Activated CD8-positive, alpha-beta T cell treated with anti-CD3 and anti-CD28 coated beads, Interleukin-2, amount 10 ng/mL, durations not matched to agents 7 days and 5 days (primary cell): ENCODE data around the gene SLCO2A1. TPM values are rescaled to one million over a fixed set of nuclear protein-coding genes. Genes with fewer than 3 reads are reported as not detected.

Experiments
- ATAC-seq: fragments of 150-1000 bp; cut with Tn5 transposase; one replicate; pipeline ENCODE4 v1.10.0; 2021; ENCODE audit warnings: moderate library complexity
- CTCF ChIA-PET: fragments of 350-600 bp; sonication (Branson Sonifier 250); formaldehyde crosslinking; loops from one replicate; lab custom pipeline; 2021; ENCODE audit warnings: antibody characterized with exemption; lab: Charles Lee
- POLR2A ChIA-PET: fragments of 350-600 bp; sonication (Branson Sonifier 250); formaldehyde crosslinking; loops from one replicate; lab custom pipeline; 2021; ENCODE audit warnings: antibody characterized with exemption; lab: Charles Lee
- DNase-seq: peaks from one replicate; pipeline ENCODE4 v3.0.0-alpha.2; 2020
- H3K27ac Mint-ChIP-seq: one replicate; pipeline ENCODE4 v1.8.0; 2021; ENCODE audit warnings: mild to moderate bottlenecking, mixed read lengths
- H3K27me3 Mint-ChIP-seq: one replicate; pipeline ENCODE4 v1.8.0; 2021; ENCODE audit warnings: low read depth, mixed read lengths
- H3K36me3 Mint-ChIP-seq: one replicate; pipeline ENCODE4 v1.8.0; 2021; ENCODE audit warnings: low read depth, mixed read lengths
- H3K4me1 Mint-ChIP-seq: one replicate; pipeline ENCODE4 v1.8.0; 2021; ENCODE audit warnings: low read depth, mixed read lengths
- H3K4me3 Mint-ChIP-seq: one replicate; pipeline ENCODE4 v1.8.0; 2021; ENCODE audit warnings: mild to moderate bottlenecking, mixed read lengths
- H3K9me3 Mint-ChIP-seq: one replicate; pipeline ENCODE4 v1.8.0; 2022; ENCODE audit warnings: mixed read lengths; ENCODE audit not compliant: insufficient read depth
- total RNA-seq, 2 experiments: library from RNA; stranded (reverse); gene quantifications; one replicate each; pipeline ENCODE4 v1.2.3, GENCODE V29; 2021

SLCO2A1 gene
- total RNA-seq, 2 experiments from 2014 or later = not detected

DNA sequence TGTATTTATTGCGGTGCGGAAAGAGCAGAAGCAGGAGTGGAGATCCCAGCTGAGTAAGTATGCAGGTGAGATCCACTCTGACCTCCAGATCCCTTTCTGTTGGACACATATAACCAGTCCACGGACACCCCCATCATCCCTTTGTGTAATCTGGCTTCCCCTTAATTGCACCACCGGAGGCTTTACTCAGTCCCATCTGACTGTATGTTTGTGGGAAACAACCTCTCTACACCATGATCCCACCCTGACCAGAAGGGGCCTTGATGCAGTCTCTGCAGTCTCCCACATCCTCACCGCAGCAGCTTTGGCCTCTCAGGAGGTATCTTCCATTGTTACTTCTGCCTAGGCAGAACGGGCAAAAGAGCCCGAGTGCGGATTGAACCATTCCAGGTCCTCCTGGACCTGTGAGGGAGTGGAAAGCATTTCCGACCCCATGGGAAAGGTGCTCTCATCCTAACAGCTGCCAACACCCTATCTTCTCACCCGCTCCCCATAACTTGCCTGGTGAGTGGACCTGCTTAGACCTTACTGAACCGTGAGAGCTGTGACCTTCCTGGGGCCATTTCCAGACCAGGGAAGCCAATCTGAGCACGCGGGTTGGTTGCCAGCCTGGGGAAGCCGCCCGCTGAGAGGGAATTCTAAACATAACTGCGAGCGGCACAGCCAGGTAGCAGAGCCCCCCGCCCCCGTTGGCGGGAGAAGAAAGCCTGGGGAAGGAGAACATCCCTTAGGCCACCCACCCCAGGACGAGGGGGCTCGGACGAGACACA lies 1.1 kb downstream of the SLCO2A1 start:
- POLR2A ChIA-PET = no interaction called here
- Mint-ChIP-seq H3K4me1 (peaks cover 6% of the 10 kb centered on the region), H3K27me3 (peaks cover 47% of the 10 kb centered on the region), H3K9me3 (no peaks in the 10 kb centered on the region), H3K27ac (no peak overlapping the region), H3K36me3 (no peaks in the 10 kb centered on the region), H3K4me3 (no peak overlapping the region)
- ATAC-seq (no peak), DNase-seq (no peak)
- CTCF ChIA-PET = no interaction called here

DNA sequence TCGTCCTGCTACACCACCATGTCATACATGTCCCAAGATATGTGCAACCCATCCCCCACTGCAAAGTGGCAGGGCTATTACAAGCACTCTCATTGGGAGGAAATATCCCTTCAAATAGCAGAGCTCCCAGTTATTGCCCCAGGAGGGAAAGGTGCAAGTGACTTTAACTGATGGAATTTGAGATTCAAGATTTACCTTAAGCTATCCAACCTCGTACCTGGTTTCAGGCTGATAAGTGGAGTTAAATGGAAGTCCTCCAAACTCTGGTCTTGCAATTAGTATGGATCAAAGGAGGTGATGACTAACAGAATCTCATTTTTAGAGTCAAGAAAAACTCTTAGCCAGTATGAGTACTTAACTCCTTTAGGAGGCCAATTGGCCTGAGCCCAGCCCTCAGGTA lies 2.1 kb downstream of the SLCO2A1 start:
- CTCF ChIA-PET = no interaction called here
- no peak for DNase-seq

DNA sequence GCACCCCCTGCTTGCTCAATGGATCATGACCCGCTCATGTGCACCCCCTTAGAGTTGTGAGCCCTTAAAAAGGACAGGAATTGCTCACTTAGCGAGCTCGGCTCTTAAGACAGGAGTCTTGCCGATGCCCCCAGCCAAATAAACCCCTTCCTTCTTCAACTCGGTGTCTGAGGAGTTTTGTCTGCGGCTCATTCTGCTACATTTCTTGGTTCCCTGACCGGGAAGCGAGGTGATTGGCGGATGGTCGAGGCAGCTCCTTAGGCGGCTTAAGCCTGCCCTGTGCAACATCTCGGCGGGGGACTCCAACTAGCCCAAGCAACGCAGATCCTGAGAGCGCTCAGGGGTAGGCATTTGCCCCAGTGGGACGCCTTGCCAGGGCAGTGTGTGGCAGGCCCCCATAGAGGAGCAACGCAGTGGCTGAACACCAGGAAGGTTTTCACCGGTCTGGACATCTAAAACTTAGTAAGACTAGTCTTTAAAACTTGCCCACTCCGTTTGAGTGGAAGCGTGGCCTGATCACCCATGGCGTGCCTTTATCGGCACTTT lies 9.5 kb downstream of the SLCO2A1 start:
- POLR2A ChIA-PET = no interaction called here
- no peaks in the 10 kb centered on the region for H3K9me3 Mint-ChIP-seq

More for the DNA sequence above, 2.1 kb downstream of the SLCO2A1 start:
- H3K36me3 Mint-ChIP-seq = no peaks in the 10 kb centered on the region
- POLR2A ChIA-PET = interaction anchor here (0.9 kb wide), 1 partner anchor 11 kb away, joined by 3 read pairs; no protein-coding TSS in a partner anchor
- peaks cover 6% of the 10 kb centered on the region for H3K4me1 Mint-ChIP-seq
- no peak for ATAC-seq
- H3K27ac Mint-ChIP-seq = no peak overlapping the region
- no peak overlapping the region for H3K4me3 Mint-ChIP-seq
- peaks cover 43% of the 10 kb centered on the region for H3K27me3 Mint-ChIP-seq
- no peaks in the 10 kb centered on the region for H3K9me3 Mint-ChIP-seq

DNA sequence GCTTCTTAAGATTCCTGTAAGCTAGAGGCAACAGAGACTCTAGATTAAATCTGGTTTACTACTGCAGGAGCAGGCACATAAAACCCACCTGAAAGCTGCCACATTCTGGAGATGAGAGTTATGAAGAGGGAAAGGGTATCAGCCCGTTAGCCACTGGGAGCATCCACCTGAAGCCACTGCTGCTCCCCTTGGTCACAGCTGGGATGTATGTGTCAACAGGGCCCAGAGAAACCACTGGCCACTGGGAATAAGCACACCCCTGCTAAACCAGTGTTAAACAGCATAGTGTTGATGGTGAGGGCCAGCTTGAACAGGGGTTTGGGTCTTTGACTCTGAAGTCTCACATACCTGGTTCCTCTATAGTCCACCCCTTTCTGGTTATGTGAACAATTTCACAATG lies 10.9 kb downstream of the SLCO2A1 start:
- ChIA-PET CTCF (no interaction called here), POLR2A (interaction anchor here (0.6 kb wide), 1 partner anchor 127 kb away, joined by 3 read pairs; no protein-coding TSS in a partner anchor)
- no peak overlapping the region for H3K4me3 Mint-ChIP-seq
- no peak for ATAC-seq
- DNase-seq = no peak
- H3K27me3 Mint-ChIP-seq = peaks cover 22% of the 10 kb centered on the region
- H3K4me1 Mint-ChIP-seq = no peaks in the 10 kb centered on the region
- no peaks in the 10 kb centered on the region for H3K9me3 Mint-ChIP-seq
- H3K36me3 Mint-ChIP-seq = no peaks in the 10 kb centered on the region
- H3K27ac Mint-ChIP-seq = no peak overlapping the region

More for the DNA sequence above, 9.5 kb downstream of the SLCO2A1 start:
- CTCF ChIA-PET = no interaction called here
- H3K27ac Mint-ChIP-seq = no peak overlapping the region
- peaks cover 15% of the 10 kb centered on the region for H3K27me3 Mint-ChIP-seq
- no peaks in the 10 kb centered on the region for H3K4me1 Mint-ChIP-seq
- ATAC-seq (no peak), DNase-seq (peak; percentile 17)
- H3K36me3 Mint-ChIP-seq = no peaks in the 10 kb centered on the region
- no peak overlapping the region for H3K4me3 Mint-ChIP-seq

DNA sequence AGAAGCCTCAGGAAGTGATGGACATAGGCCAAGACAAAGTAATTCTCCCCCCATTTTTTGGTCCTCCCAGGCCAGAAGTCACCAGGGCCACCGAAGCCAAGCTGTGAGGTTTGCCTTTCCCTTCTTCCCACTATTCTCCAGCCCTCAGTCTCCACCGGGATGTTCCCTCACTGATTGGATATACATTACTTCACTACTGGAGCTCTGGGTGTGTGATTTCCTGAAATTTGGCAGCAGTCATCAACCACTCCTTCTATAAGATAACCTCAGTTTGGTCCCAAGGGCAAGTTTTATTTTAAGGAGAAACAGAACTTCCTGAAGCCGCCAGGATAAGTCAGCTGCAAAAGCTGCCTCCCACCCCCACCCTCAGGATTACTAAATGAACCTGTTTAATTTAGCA lies 11.3 kb downstream of the SLCO2A1 start:
- H3K27me3 Mint-ChIP-seq = peaks cover 22% of the 10 kb centered on the region
- H3K27ac Mint-ChIP-seq = no peak overlapping the region
- ATAC-seq = no peak
- H3K9me3 Mint-ChIP-seq = no peaks in the 10 kb centered on the region
- no peaks in the 10 kb centered on the region for H3K4me1 Mint-ChIP-seq
- H3K36me3 Mint-ChIP-seq = no peaks in the 10 kb centered on the region
- DNase-seq = no peak
- CTCF ChIA-PET = no interaction called here
- no peak overlapping the region for H3K4me3 Mint-ChIP-seq
- POLR2A ChIA-PET = interaction anchor here (0.6 kb wide), 1 partner anchor 126 kb away, joined by 3 read pairs; no protein-coding TSS in a partner anchor

DNA sequence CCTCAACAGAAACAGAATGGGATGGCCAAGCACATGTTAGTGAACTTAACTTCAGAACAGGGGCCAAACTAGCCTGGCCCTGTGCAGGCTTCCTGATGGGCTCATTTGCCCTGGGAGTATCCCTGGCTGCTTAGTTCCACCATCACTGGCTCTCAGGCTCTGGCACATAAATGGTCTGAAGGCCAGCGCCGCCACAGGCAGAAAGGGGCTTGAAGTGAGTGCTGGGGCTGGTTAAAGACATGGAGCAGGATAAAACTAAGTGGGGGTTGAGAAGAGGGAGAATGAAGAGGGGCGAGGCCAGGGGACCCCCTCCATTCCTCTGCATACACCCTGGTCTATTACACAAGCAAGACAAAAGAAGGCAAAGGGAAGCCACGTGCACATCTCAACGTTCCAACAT lies 12.2 kb downstream of the SLCO2A1 start:
- DNase-seq (no peak), ATAC-seq (no peak)
- no peak overlapping the region for H3K27ac Mint-ChIP-seq
- POLR2A ChIA-PET = interaction anchor here (0.6 kb wide), 1 partner anchor 10 kb away, joined by 3 read pairs; no protein-coding TSS in a partner anchor
- no peak overlapping the region for H3K4me3 Mint-ChIP-seq
- no peaks in the 10 kb centered on the region for H3K36me3 Mint-ChIP-seq
- H3K4me1 Mint-ChIP-seq = no peaks in the 10 kb centered on the region
- H3K9me3 Mint-ChIP-seq = no peaks in the 10 kb centered on the region
- peaks cover 19% of the 10 kb centered on the region for H3K27me3 Mint-ChIP-seq
- CTCF ChIA-PET = no interaction called here

DNA sequence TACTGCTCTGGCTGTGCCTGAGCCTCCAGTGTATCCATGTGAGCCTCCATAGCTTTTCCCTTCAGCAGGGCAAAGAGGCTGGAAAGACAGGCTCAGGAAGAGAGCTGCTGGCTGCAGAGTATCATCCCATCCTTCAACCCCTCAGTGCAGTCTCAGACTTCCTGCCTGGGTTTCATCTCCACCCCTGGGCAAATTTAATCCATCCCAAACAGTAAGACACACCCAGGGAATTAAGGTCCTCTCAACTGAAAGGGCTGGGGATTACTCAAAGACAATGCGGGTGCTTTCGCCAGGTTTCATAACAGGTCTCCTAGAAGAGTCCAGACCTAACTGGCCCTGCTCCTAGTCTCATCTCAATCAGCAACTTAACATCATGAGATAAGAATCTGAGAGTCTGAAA lies 15.5 kb downstream of the SLCO2A1 start:
- ChIA-PET CTCF (no interaction called here), POLR2A (no interaction called here)
- no peak for DNase-seq
- Mint-ChIP-seq H3K27ac (no peak overlapping the region), H3K9me3 (no peaks in the 10 kb centered on the region), H3K4me3 (no peak overlapping the region), H3K4me1 (no peaks in the 10 kb centered on the region), H3K36me3 (no peaks in the 10 kb centered on the region), H3K27me3 (peaks cover 16% of the 10 kb centered on the region)
- no peak for ATAC-seq

DNA sequence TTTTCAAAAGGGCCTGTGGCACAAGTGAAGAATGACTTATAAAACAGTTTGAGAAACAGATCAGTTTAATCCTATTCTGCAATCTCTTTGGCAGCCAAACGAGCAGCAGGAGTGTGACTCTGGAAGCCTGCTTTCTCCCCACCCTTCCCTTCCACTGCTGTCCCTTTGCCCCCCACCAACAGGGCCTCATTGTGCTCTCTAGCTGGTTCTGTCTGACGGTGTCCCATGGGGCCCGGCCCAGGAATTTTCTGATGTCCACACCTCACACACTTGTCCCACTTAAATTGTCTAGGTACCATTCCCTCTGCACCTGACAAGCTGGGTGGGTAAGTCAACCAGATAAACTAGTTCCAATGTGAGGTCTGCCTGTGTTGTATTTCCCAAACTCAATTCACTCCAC lies 16.4 kb downstream of the SLCO2A1 start:
- no peak overlapping the region for H3K4me3 Mint-ChIP-seq
- H3K27me3 Mint-ChIP-seq = peaks cover 19% of the 10 kb centered on the region
- no peak for DNase-seq
- CTCF ChIA-PET = no interaction called here
- no peaks in the 10 kb centered on the region for H3K4me1 Mint-ChIP-seq
- POLR2A ChIA-PET = interaction anchor here (0.6 kb wide), 1 partner anchor 237 kb away, joined by 3 read pairs; no protein-coding TSS in a partner anchor
- H3K36me3 Mint-ChIP-seq = no peaks in the 10 kb centered on the region
- ATAC-seq = no peak
- no peak overlapping the region for H3K27ac Mint-ChIP-seq
- no peaks in the 10 kb centered on the region for H3K9me3 Mint-ChIP-seq

DNA sequence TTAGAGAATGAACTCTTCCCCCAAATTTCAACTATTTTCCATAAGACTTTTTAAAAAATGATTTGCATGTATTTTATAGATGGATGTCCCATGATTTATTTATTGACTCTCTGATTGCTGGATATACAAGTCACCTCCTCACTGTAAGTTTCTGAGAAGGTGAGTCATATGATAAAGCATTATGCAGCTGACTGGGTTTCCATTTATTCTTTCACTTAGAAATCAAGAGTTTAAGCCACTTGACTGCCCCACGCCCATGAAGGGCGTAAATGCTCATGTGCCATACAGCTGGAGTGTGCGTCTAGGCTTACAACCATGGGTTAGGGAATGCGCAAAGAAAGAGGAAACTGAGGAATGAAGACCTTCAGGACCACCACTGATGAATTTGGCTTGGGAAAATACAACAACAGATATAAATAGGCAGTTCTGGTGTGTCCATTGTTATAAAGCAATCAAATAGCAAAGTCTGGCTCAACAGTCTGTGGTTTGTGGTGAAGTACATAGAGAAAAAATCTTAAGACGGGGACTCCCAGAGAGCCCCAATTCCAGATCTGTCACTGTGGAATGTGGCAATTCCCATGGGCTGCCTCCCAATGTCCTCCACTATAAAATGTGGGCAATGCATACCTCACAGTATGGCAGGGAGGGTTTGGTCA lies 20.3 kb downstream of the SLCO2A1 start:
- Mint-ChIP-seq H3K27ac (no peak overlapping the region), H3K27me3 (peaks cover 6% of the 10 kb centered on the region), H3K4me3 (no peak overlapping the region), H3K36me3 (no peaks in the 10 kb centered on the region), H3K4me1 (no peaks in the 10 kb centered on the region), H3K9me3 (no peaks in the 10 kb centered on the region)
- no peak for DNase-seq
- ATAC-seq = no peak
- CTCF ChIA-PET = no interaction called here
- POLR2A ChIA-PET = no interaction called here

DNA sequence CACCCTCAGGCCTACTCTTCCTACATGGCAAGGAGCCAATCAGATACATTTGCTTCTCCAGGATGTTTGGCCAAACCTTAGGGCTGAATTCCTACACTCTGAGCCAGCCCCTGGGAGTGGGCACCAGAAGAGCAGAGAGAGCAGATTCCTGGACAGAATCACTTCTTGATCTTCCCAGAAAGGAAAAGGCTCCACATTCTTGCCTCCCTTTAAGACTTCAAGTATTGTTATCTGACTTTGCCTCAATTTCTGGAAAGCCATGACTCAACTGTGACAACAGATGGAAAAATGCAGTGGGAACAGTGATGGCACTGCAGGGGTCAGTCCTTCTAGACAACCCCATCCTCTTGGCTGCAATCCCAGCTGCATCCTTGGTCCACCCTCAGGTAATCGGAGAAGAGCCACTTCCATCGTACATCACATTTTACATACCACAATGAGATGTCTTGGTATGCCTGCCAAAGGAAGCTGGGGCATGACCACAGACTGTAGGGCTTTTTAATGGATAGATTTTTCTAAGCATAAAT lies 21.0 kb downstream of the SLCO2A1 start:
- DNase-seq = no peak
- CTCF ChIA-PET = no interaction called here
- Mint-ChIP-seq H3K9me3 (no peaks in the 10 kb centered on the region), H3K4me1 (no peaks in the 10 kb centered on the region), H3K36me3 (no peaks in the 10 kb centered on the region), H3K4me3 (no peak overlapping the region), H3K27me3 (peaks cover 6% of the 10 kb centered on the region), H3K27ac (no peak overlapping the region)
- POLR2A ChIA-PET = no interaction called here
- no peak for ATAC-seq

DNA sequence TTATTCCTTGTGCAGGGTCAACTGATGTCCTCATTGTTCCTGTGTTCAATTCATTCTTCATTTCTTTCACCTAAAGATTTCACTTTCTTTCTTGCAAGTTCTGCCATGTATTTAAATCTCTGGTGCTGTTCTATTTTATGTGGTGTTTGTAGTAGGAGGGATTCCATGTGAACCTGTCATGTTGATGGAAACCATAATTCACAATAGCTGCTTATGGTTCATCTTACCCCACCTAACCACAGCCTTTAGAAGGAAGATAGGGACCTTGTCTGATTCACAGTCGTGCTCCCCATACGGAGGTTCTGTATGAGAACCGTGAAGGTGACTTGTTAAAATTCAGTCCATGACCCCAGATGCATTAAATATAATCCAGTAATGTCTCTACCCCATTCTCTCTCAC lies 21.9 kb downstream of the SLCO2A1 start:
- no peaks in the 10 kb centered on the region for H3K9me3 Mint-ChIP-seq
- ChIA-PET POLR2A (no interaction called here), CTCF (no interaction called here)
- H3K4me3 Mint-ChIP-seq = no peak overlapping the region
- H3K27ac Mint-ChIP-seq = no peak overlapping the region
- ATAC-seq = no peak
- no peaks in the 10 kb centered on the region for H3K4me1 Mint-ChIP-seq
- peaks cover 6% of the 10 kb centered on the region for H3K27me3 Mint-ChIP-seq
- no peaks in the 10 kb centered on the region for H3K36me3 Mint-ChIP-seq
- DNase-seq = no peak

DNA sequence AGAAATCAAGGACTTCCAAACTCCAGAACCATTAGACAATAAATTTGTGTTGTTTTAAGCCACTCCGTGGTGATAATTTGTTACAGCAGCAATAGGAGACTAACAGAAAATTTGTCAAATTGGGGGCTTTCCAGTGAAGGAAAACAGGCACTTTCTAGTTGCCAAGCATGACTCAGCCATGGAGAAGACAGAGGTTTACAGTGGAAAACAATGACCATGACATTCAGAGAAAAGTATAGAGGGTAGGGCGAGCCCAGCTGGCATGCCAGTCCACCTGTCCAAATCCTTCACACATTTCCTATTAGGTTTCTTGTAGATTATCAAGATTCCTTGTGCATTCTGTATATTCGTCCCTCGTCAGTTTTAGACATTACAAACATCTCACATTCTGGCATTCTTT lies 24.9 kb downstream of the SLCO2A1 start:
- no peak overlapping the region for H3K4me3 Mint-ChIP-seq
- no peaks in the 10 kb centered on the region for H3K36me3 Mint-ChIP-seq
- CTCF ChIA-PET = no interaction called here
- H3K27ac Mint-ChIP-seq = no peak overlapping the region
- ATAC-seq = no peak
- H3K9me3 Mint-ChIP-seq = no peaks in the 10 kb centered on the region
- POLR2A ChIA-PET = no interaction called here
- DNase-seq = no peak
- peaks cover 9% of the 10 kb centered on the region for H3K27me3 Mint-ChIP-seq
- H3K4me1 Mint-ChIP-seq = no peaks in the 10 kb centered on the region
